GM12878 (cell line): ENCODE measurements around the gene CFAP97D2. TPM values are rescaled to one million over a fixed set of nuclear protein-coding genes. Genes with fewer than 3 reads are reported as not detected.

Source experiments
- ATAC-seq: fragments of 200-7000 bp; cut with Tn5 transposase; 3 replicates; pipeline ENCODE4 v1.9.1; 2020; ENCODE audit warnings: mild to moderate bottlenecking, moderate library complexity
- BruUV-seq: library from RNA; stranded (reverse); fragments of 400-500 nt; replicated peaks from 2 replicates; lab custom pipeline; 2021; lab: Mats Ljungman, UMichigan
- CTCF ChIA-PET: fragments of 300-600 bp; sonication (Branson Sonifier 250); formaldehyde crosslinking; extraction: SDS; loops from one replicate; lab custom pipeline; 2021; ENCODE audit warnings: inconsistent platforms; lab: Yijun Ruan, JAX
- POLR2A ChIA-PET: fragments of 350-600 bp; formaldehyde crosslinking; extraction: SDS; loops from one replicate; lab custom pipeline; 2021; ENCODE audit warnings: inconsistent platforms; lab: Charles Lee
- RAD21 ChIA-PET: fragments of 300-600 bp; sonication (Branson Sonifier 250); formaldehyde crosslinking; loops from one replicate; lab custom pipeline; 2023; ENCODE audit warnings: antibody characterized with exemption; ENCODE audit not compliant: unreplicated experiment; lab: Charles Lee
- SMC1A ChIA-PET: fragments of 300-600 bp; sonication (Branson Sonifier 250); formaldehyde crosslinking; loops from one replicate; lab custom pipeline; 2023; ENCODE audit not compliant: unreplicated experiment, uncharacterized antibody; lab: Charles Lee
- DNase-seq: peaks from one replicate; pipeline ENCODE4 v3.0.0-alpha.2; 2011; ENCODE audit warnings: low read depth, low spot score
- FAIRE-seq: peaks from 3 replicates; lab custom pipeline; 2011; peaks lifted over from hg19 to GRCh38; lab: Jason Lieb, UNC
- H2AFZ ChIP-seq: 2 replicates; pipeline ENCODE4 v1.6.0; 2011; ENCODE audit warnings: low read depth, low read length, control low read depth; ENCODE audit not compliant: control insufficient read depth
- H3K27ac ChIP-seq: 2 replicates; pipeline ENCODE4 v1.5.1; 2011; ENCODE audit warnings: control low read depth; ENCODE audit not compliant: control insufficient read depth, insufficient read depth
- H3K27me3 ChIP-seq, 2 experiments: replicated peaks in 1 of 2; 2 replicates each; pipeline versions ENCODE4 v1.6.0 to v1.6.1; 2011; ENCODE audit warnings: low read length in 1 of 2; ENCODE audit not compliant: control insufficient read depth in 2 of 2, insufficient read depth in 2 of 2
- H3K36me3 ChIP-seq, 2 experiments: 2 replicates each; pipeline ENCODE4 v1.5.1; 2011; ENCODE audit warnings: low read length in 1 of 2; ENCODE audit not compliant: control insufficient read depth in 2 of 2, insufficient read depth in 2 of 2
- H3K4me1 ChIP-seq: 2 replicates; pipeline ENCODE4 v1.6.1; 2011; ENCODE audit warnings: mild to moderate bottlenecking, low read length, moderate library complexity, mixed read lengths; ENCODE audit not compliant: control insufficient read depth, insufficient read depth
- H3K4me2 ChIP-seq: 2 replicates; pipeline ENCODE4 v1.6.0; 2011; ENCODE audit warnings: control low read depth; ENCODE audit not compliant: control insufficient read depth, insufficient read depth
- H3K4me3 ChIP-seq: fragments of 200-600 bp; sonication (generic); 2 replicates; pipeline ENCODE4 v1.5.1; 2016
- H3K79me2 ChIP-seq: 2 replicates; pipeline ENCODE4 v1.6.0; 2011; ENCODE audit warnings: low read length; ENCODE audit not compliant: control insufficient read depth, insufficient read depth
- H3K9ac ChIP-seq: 2 replicates; pipeline ENCODE4 v1.8.0; 2011; ENCODE audit warnings: low read length, control low read depth, mixed read lengths; ENCODE audit not compliant: control insufficient read depth, insufficient read depth
- H3K9me3 ChIP-seq: replicated peaks from 3 replicates; pipeline ENCODE4 v1.5.1; 2011; ENCODE audit warnings: mild to moderate bottlenecking, low read length; ENCODE audit not compliant: control insufficient read depth, insufficient read depth
- H4K20me1 ChIP-seq: 2 replicates; pipeline ENCODE4 v1.6.0; 2011; ENCODE audit not compliant: control insufficient read depth, insufficient read depth
- MEF2B ChIP-seq: fragments of 450-650 bp; IDR thresholded peaks from 2 replicates; pipeline ENCODE4 v1.6.1; 2018; ENCODE audit warnings: mild to moderate bottlenecking, moderate library complexity; ENCODE audit not compliant: partially characterized antibody, poor library complexity, severe bottlenecking
- NR2C1 ChIP-seq: fragments of 450-650 bp; IDR thresholded peaks from 2 replicates; pipeline ENCODE4 v1.6.1; 2017; ENCODE audit warnings: antibody characterized with exemption, mild to moderate bottlenecking, moderate library complexity
- TARDBP ChIP-seq: IDR thresholded peaks from 2 replicates; pipeline ENCODE4 v1.6.1; 2016; ENCODE audit warnings: borderline replicate concordance
- WGBS: methylation state at CpG from one replicate; pipeline ENCODE4 v1.1.6; 2016; ENCODE audit warnings: low lambda C conversion rate; ENCODE audit not compliant: insufficient replicate concordance, insufficient coverage; ENCODE audit errors: missing lambda C conversion rate; 5-methylcytosine and 5-hydroxymethylcytosine counted together
- in situ Hi-C: fragments of 300-500 bp; cut with MboI; formaldehyde crosslinking; loops from 9 replicates; pipeline ENCODE4 v1.14.3; 2018; ENCODE audit warnings: mixed read lengths
- intact Hi-C: fragments of 100-400 bp; cut with micrococcal nuclease; formaldehyde crosslinking; loops from one replicate; pipeline ENCODE4 v1.14.2; 2022; ENCODE audit not compliant: unreplicated experiment
- polyA plus RNA-seq, 11 experiments: library from polyadenylated mRNA; depleted of rRNA in 4 of 11; unstranded in 6 of 11; stranded (reverse) in 5 of 11; fragments of >200 nt; fragmentation: Nextera tagmentation in 4 of 11; fragmentation: Illumina TruSeq in 1 of 11; extraction: Ambion mirVana in 4 of 11; extraction: Trizol in 1 of 11; gene quantifications; 1 replicate in 1 of 11; 2 replicates in 10 of 11; pipeline versions ENCODE4 v1.2.1 to v1.2.3, GENCODE V29; 2011 to 2016; ENCODE audit warnings: inconsistent platforms in 2 of 11, missing spikeins in 2 of 11, low read depth in 1 of 11
- total RNA-seq, 4 experiments: library from RNA; depleted of rRNA in 3 of 4; stranded (reverse); fragments of >200 nt in 3 of 4; fragmentation: Illumina TruSeq in 1 of 4; extraction: Trizol in 1 of 4; gene quantifications; 2 replicates each; pipeline versions ENCODE4 v1.2.1 to v1.2.3, GENCODE V29; 2013 to 2021
- TF ChIP-seq, protein P1 (sequence below): IDR thresholded peaks from 2 replicates; pipeline ENCODE4 v1.6.1; 2011; ENCODE audit warnings: low read depth, mild to moderate bottlenecking, low read length, moderate library complexity, borderline replicate concordance; ENCODE audit errors: extremely low read depth
- TF ChIP-seq, protein P2 (sequence below): fragments of 450-650 bp; IDR thresholded peaks from 2 replicates; pipeline ENCODE4 v1.6.1; 2016; ENCODE audit warnings: mild to moderate bottlenecking

The CFAP97D2 gene
- total and polyA plus RNA-seq, 10 of the 15 experiments (the other 5 are each of a cell fraction or from before 2014, with no cell fraction given) = not detected

DNA sequence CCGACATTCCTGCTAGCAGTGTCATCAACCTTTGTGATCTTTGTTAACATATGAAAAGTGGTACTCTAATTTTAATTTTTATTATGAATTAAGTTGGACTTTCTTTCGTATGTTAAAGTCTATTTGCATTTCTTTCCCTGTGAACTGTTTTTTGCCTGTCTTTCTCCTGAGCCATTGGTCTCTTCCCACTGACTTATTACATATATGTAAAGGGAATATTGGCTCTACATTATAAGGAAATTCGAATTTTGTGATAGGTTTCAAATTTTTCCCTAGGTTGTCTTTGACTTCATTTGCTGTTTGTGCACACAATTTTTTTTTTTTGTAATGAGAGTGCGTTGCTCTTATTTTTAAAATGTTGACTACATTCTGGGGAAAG, 55.2 kb downstream of the CFAP97D2 start:
- in situ Hi-C loops (no loop called here), intact Hi-C loops (loop anchor here (2.0 kb wide), 1 partner anchor 47 kb away; the partner anchor contains the start of gene UPF3A)
- DNase-seq = no peak
- TF ChIP-seq MEF2B (no peak), NR2C1 (no peak), TARDBP (no peak)
- TF ChIP-seq, protein P1, sequence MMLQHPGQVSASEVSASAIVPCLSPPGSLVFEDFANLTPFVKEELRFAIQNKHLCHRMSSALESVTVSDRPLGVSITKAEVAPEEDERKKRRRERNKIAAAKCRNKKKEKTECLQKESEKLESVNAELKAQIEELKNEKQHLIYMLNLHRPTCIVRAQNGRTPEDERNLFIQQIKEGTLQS = no peak
- TF ChIP-seq, protein P2, sequence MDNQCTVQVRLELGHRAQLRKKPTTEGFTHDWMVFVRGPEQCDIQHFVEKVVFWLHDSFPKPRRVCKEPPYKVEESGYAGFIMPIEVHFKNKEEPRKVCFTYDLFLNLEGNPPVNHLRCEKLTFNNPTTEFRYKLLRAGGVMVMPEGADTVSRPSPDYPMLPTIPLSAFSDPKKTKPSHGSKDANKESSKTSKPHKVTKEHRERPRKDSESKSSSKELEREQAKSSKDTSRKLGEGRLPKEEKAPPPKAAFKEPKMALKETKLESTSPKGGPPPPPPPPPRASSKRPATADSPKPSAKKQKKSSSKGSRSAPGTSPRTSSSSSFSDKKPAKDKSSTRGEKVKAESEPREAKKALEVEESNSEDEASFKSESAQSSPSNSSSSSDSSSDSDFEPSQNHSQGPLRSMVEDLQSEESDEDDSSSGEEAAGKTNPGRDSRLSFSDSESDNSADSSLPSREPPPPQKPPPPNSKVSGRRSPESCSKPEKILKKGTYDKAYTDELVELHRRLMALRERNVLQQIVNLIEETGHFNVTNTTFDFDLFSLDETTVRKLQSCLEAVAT = no peak; the same call in 1 of the 2 replicates
- Histone ChIP-seq H3K4me3 (peak overlapping the region; percentile 97; the same call in 1 of the 2 replicates), H3K9ac (no peak overlapping the region), H2AFZ (peak overlapping the region; percentile 85), H3K4me2 (peak overlapping the region; percentile 34), H3K9me3 (no peaks in the 10 kb centered on the region), H3K79me2 (peaks cover 22% of the 10 kb centered on the region), H3K4me1 (no peaks in the 10 kb centered on the region), H3K27ac (no peak overlapping the region), H4K20me1 (no peaks in the 10 kb centered on the region), H3K27me3 (0 out of 4 replicates have a peak, but pooled peaks cover 0 to 6% of the 10 kb centered on the region in 2 experiments), H3K36me3 (peaks cover 2 to 17% of the 10 kb centered on the region in 2 experiments; a peak in 3 of 4 replicates)
- SMC1A ChIA-PET = no interaction called here
- RAD21 ChIA-PET = no interaction called here
- CTCF ChIA-PET = no interaction called here
- no peak for ATAC-seq
- FAIRE-seq = no peak
- WGBS = 73% methylated on average over 4 of the region's 4 CpGs
- POLR2A ChIA-PET = no interaction called here
- BruUV-seq = no TSS peak
